C4-2B (cell line): ENCODE measurements around the gene NLRP11.

Experiments used
- CTCF ChIP-seq: fragments of 450-650 bp; conservative IDR thresholded peaks from 2 replicates; pipeline ENCODE4 v1.5.1; 2017; ENCODE audit warnings: mild to moderate bottlenecking
- ZFX ChIP-seq: fragments of 450-650 bp; IDR thresholded peaks from 2 replicates; pipeline ENCODE4 v1.6.1; 2017

GRCh38 chr19:55857149-55857548 is 25.4 kb upstream of the NLRP11 start:
- no peak for TF ChIP-seq CTCF
- no peak for TF ChIP-seq ZFX
